HepG2 (cell line): Measurements from ENCODE around the gene KRTAP21-1.
"Not testable (repeated sequence)": the region's sequence is repeated elsewhere in the genome, so short reads cannot be mapped to it uniquely, and the experiment has no call there.

Experiments used
- FOXP1 ChIP-seq, 2 experiments: fragments of 450-650 bp in 1 of 2; IDR thresholded peaks; 2 replicates each; pipeline ENCODE4 v1.6.1; 2017 to 2018; ENCODE audit warnings: antibody characterized with exemption in 1 of 2
- POLR2A ChIP-seq, 2 experiments: IDR thresholded peaks; 2 replicates each; pipeline ENCODE4 v1.6.1; 2011; ENCODE audit warnings: low read depth in 2 of 2, low read length in 2 of 2, mild to moderate bottlenecking in 1 of 2, moderate library complexity in 1 of 2; ENCODE audit not compliant: insufficient read depth in 1 of 2
- TCF12 ChIP-seq, 2 experiments: fragments of 450-650 bp in 1 of 2; sonication (generic) in 1 of 2; formaldehyde crosslinking in 1 of 2; IDR thresholded peaks; 2 replicates each; pipeline versions ENCODE4 v1.6.1 to v1.8.0; 2017 to 2022; ENCODE audit warnings: antibody characterized with exemption in 1 of 2, mild to moderate bottlenecking in 1 of 2, missing genetic modification reagents in 1 of 2, moderate library complexity in 1 of 2
- ZFX ChIP-seq: sonication (generic); formaldehyde crosslinking; IDR thresholded peaks from 2 replicates; pipeline ENCODE4 v1.4.0; 2020; ENCODE audit warnings: mild to moderate bottlenecking, low read depth, missing genetic modification reagents, moderate library complexity
- TF ChIP-seq, protein P1 (sequence below): sonication (generic); formaldehyde crosslinking; conservative IDR thresholded peaks from 2 replicates; pipeline ENCODE4 v1.8.1; 2023; ENCODE audit warnings: missing genetic modification reagents

DNA sequence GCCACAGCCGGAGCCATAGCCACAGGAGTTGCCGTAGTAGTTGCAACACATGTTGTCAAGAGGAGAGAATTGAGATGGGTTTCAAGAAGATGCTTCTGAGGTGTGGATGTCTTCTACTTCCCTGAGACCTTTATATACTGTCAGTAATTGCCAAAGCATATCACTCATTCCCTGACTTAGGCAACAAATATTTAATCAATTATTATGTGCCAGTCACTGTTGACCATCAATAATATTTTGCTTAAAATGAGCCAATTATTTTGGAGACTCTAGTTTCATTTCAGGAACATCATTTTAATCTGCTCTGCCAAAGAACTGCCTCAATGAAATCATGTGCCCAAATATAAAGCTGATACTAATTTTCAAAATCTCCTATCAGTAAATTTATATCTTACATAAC is at the start of gene KRTAP21-1:
- TF ChIP-seq POLR2A (IDR thresholded peaks at IDR 0.05; ENCODE audit: insufficient read depth in 1 of 2, low read depth in 2 of 2, low read length in 2 of 2); TCF12 (IDR thresholded peaks at IDR 0.05); TCF12 (CRISPR knock-in tag; IDR thresholded peaks at IDR 0.05); FOXP1 (IDR thresholded peaks at IDR 0.05); FOXP1 (CRISPR knock-in tag; IDR thresholded peaks at IDR 0.05); ZFX (CRISPR knock-in tag): not testable (repeated sequence)
- TF ChIP-seq, protein P1, sequence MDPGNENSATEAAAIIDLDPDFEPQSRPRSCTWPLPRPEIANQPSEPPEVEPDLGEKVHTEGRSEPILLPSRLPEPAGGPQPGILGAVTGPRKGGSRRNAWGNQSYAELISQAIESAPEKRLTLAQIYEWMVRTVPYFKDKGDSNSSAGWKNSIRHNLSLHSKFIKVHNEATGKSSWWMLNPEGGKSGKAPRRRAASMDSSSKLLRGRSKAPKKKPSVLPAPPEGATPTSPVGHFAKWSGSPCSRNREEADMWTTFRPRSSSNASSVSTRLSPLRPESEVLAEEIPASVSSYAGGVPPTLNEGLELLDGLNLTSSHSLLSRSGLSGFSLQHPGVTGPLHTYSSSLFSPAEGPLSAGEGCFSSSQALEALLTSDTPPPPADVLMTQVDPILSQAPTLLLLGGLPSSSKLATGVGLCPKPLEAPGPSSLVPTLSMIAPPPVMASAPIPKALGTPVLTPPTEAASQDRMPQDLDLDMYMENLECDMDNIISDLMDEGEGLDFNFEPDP: not testable (repeated sequence)
